ENCODE measurements around the gene RNU2-63P.
"Not testable (repeated sequence)": the region's sequence is repeated elsewhere in the genome, so short reads cannot be mapped to it uniquely, and the experiment has no call there.

Gene RNU2-63P

DNA sequence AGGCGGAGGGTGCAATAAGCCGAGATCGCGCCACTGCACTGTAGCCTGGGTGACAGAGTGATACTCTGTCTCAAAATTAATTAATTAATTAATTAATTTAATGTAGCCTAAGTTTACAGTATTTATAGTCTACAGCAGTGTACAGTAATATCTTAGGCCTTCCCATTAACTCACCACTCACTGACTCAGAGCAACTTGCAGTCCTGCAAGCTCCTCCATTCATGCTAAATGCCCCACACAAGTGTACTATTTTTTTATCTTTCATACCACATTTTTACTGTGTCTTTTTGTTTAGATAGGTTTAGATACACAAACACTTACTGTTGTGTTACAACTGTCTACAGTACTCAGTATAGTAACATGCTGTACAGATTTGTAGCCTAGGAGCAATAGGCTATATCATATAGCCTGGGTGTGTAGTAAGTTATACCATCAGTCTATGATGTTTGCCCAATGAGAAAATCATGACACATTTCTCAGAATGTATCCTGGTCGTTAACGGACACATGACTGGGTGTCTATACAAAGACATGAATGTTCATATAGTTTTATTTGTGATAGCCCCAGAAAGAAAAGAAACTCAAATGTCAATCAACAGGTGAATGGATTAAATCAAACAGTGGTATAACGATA, 15.8 kb upstream of the RNU2-63P start:
- FAIRE-seq = no peak
- DNase-seq (ENCODE audit: insufficient read length, low spot score) = no peak

DNA sequence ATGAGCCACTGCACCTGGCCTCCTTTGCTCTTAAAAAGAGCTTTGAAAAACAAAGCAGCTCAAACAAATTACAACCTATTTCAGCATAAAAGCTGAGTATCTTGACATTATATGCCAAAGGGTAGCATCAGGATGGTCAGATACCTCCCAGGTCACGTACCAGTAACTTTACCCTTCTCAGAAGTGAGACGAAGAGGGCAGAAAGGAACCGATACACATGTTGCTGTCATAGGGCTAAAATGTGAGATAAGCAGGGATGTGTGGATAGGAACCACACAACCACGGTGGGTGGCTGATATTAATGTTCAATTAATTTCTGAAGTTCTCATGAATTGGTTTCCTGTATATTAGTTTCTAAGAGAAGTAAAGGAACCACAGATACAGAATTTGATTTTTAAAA, 12.6 kb upstream of the RNU2-63P start:
- FAIRE-seq (no peak), DNase-seq (ENCODE audit: insufficient read length, low spot score) (no peak)

DNA sequence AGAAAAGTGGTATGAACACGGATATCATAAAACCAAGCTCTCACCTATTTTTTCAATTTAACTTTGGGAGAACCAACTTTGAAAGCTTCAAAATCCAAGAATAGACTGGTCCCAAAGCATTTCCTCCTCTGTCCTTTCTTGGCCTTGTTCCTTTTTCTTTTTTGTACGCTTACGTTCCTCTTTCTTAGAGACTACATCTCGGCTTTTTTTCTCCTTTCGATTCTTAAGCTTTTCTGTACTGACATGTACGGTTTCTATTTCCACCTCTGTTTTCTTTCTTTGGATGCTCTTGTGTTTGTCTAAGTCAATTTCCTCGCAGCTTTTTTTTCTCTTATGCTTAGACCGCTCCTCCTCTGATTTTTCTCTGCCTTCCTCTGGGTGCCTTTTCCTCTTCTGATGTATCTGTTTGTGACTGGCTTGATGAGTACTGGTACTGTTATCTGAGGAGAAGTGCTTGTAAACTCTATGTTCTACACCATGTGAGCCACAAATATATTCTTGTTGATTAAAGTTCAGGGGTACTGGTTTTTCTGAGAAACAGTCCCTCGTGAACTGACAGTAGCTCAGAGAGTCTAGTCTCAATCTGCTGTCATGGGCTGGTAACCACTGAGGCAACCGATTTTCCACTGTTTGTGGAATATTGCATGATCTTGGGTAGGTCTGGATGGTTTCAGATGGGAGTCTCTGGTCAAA, 11.5 kb upstream of the RNU2-63P start:
- DNase-seq (ENCODE audit: insufficient read length, low spot score) (no peak), FAIRE-seq (no peak)

DNA sequence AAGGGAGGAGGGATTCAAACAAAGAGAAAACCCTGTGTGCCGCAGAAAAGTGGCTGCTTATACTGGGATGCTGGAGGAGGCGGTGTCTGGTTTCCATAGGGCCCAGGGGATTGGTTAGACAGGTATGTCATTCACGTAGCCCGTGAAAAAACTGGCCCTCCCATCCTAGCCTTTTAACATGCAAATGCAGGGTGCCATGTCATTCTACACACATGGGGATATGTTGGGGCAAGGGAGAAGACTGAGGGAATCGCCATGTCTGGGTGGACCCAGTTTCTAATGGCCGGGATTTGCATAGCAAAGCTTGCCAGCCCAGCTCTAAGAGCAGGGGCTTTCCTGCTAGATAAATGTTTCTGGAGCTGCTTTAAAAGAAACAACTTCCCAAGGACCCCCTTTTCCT, 8.2 kb upstream of the RNU2-63P start:
- DNase-seq (ENCODE audit: insufficient read length, low spot score) = no peak
- FAIRE-seq = no peak

DNA sequence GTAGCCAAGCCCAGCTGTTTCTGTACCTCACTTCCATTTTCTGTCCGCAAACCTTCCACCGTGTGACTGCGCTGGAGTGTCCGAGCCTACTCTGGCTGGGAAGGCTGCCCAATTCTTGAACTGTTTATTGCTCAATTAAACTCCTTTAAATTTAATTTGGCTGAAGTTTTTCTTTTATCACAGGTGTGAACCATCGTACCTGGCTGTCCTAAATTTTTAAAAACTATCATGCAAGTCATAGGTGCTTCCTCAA, 6.2 kb upstream of the RNU2-63P start:
- DNase-seq (ENCODE audit: insufficient read length, low spot score) (no peak), FAIRE-seq (no peak)

DNA sequence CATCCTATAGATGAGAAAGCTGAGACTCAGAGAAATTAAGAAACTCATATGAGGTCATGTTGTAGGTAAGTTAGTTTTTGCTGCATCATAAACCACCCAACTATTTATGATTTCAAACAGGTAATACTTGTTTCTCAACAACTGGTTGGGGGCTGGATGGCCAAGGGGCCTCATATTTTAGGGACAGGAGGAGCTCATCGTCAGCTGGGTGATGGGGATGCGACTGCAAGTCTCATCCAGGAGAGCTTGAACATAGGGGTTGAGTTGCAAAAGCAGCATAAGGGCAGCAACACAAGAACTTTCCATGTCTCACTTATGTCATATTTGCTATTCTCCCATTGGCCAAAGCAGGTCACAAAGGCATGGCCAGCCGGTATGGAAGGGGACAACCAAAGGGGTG, 3.6 kb upstream of the RNU2-63P start:
- DNase-seq (ENCODE audit: insufficient read length, low spot score) (no peak), FAIRE-seq (no peak)

DNA sequence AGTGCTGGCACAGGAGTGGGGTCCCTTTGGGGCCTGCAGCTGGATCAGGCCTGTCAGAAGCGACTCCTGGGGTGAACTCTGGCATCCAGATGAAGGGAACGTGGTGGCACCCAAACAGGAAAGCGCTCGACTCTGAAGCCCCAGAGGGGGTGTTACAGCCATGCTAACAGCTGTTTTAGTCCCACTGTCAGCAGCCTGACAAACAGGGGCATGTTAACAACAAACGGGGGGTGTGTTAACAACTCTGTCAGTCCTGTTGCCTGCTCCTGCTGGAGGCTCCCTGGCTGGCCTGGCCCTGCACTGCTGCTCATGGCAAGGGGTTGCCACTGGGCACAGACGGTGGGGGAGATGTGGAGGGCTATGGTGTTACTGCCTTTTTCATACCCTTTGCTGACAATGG, 2.6 kb upstream of the RNU2-63P start:
- no peak for FAIRE-seq
- no peak for DNase-seq (ENCODE audit: insufficient read length, low spot score)

DNA sequence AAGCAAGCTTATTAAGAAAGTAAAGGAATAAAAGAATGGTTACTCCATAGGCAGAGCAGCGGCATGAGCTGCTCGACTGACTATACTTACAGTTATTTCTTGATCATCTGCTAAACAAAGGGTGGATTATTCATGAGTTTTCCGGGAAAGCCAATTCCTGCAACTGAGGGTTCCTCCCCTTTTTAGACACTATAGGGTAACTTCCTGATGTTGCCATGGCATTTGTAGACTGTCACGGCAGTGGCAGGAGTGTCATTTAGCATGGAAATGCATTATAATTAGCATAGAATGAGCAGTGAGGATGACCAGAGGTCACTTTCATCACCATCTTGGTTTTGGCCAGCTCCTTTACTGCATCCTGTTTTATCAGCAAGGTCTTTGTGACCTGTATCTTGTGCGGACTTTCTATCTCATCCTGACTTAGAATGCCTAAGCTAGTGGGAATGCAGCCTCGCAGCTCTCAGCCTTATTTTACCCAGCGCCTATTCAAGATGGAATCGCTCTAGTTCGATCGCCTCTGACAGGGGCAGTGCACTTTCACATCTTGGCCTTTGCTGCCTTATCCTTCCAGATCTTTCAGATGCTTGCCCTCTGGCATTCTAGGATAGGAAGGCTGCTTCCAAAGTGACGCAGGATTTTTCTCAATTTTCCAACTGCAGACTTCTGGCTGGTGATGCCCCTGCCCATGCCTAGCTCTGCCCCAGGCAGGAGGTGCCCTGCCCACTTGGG, 1.9 kb upstream of the RNU2-63P start:
- not testable (repeated sequence) for FAIRE-seq; DNase-seq (ENCODE audit: insufficient read length, low spot score)

DNA sequence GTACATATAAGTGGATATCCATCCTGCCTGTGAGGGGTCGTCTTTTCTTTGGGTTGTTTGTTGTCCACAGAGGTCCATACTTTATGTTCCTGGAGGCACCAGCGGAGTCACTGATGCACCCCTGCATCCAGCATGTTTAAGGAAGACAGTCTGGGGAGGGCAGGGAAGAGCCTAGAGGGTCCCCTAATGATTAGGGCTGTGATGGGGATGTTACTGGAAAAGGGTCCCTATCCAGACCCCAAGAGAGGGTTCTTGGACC, 1.4 kb upstream of the RNU2-63P start:
- FAIRE-seq; DNase-seq (ENCODE audit: insufficient read length, low spot score): not testable (repeated sequence)

DNA sequence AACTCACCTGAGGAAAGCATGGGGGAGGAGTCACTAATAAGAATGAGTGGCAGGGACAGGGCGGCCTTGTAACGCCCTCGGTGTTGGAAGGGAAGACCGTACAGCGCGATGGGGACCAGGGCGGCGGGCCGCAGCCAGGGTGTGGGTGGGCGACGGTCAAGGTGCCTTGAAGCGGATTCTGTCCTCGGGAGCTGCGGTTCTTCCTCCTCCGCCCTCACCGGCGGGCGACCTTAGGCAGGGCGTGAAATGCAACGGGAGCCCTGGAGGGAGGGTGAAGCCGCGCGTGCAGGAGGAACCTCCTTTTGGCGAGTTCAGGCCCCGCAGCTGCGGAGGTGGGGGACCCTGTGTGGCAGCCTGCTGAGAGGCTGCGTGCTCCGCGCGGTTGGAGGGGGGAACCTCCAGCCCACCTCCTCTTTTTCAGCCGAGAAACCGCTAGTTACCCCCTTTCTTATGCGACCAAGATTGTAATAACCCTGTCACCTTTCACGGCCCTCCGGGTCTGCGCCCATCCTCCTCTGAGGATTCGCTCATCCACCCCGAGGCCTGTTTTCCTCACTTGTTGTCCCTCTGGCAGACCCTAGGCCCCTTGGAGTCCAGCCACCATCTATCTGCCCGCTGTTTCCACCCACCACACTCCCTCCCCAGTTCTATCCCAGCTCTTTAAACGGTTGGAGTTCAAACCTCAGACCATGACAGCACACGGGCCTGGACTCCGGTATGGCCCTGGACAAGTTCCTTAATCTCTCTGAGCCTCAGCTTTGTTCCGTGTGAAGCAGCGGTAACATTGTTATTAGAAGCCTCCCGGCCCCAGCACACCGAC, 823 bp upstream of the RNU2-63P start:
- DNase-seq (ENCODE audit: insufficient read length, low spot score) (no peak), FAIRE-seq (no peak)

DNA sequence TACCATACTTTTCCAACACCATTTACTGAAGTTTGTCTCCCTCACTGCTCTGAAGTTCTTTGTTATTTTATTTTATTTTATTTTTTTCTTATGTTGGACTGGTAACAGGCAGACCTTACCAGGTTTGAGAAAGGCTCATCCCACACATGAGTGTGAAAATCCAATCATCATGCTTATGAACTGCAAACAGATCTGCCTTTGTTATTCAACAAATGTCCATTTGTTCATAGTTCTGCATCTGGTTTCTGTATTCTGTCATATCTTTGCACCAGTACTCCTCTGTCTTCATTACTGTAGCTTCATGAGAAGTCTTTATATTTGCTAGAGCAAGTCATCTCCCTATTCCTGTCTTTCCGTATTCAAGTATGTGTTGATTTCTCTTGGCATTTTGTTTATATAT, 5.3 kb downstream of the RNU2-63P start:
- DNase-seq (ENCODE audit: insufficient read length, low spot score) = no peak
- FAIRE-seq = no peak

DNA sequence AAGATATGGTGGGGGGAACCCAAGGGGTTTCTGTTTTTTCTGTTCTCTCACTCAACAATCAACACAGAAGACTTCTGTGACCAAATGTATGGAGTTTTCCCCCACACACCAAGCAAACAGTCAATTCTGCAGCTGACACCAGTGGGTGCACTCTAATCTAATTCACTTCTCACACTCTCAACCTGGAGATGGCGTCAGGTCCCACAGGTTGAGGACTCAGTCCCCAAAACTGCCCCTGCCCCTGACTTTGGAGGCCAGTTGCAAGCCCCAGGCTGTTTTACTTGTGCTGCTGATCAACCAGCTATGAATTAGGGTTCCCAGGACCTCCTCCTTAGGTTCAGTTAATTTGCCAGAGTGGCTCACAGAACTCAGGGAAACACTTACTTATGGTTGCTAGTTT, 6.2 kb downstream of the RNU2-63P start:
- DNase-seq (ENCODE audit: insufficient read length, low spot score) (no peak), FAIRE-seq (no peak)

DNA sequence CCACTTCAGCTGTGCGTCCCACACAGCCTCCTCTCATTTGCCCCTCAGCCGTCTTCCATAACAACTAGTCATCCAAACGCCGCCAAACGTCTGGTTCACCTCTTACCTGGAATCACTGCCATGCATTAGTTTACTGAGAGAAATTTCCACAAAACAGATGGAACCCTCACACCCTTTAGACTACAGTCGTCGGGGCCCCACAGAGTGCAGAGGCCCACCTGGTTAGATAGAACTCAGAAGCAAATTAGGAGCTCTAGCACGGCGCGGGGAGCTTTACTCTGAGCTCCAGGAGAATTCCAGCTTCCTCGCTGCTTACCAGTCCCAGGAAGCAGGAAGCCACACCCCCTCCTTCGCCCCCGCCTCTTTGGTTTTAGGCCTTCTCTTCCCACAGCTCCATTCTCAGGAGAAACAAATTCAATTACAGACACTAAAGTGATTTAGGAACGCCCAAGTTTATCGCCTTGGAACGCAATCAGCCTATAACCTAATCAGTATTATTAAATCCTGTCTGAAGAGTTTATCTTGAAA, 9.4 kb downstream of the RNU2-63P start:
- FAIRE-seq (no peak), DNase-seq (ENCODE audit: insufficient read length, low spot score) (no peak)

DNA sequence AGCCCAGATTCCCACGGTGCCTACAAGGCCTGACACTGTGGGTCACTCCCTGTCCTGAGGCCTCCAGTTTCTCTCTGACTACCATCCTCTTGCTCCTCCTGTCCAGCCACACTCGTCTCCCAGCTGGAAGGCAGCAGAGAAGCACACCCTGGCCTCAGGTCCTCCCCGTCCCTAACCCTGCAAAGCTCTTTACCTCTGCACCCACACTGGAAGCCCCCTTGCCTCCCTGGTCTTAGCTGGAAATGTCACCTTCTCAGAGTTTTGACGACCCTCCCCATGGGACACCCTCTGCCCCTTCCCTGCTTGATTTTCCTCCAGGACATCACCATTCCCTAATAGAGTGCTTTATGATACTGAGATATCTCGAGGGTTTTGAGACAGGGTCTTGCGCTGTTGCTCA, 10.6 kb downstream of the RNU2-63P start:
- no peak for FAIRE-seq
- DNase-seq (ENCODE audit: insufficient read length, low spot score) = no peak

DNA sequence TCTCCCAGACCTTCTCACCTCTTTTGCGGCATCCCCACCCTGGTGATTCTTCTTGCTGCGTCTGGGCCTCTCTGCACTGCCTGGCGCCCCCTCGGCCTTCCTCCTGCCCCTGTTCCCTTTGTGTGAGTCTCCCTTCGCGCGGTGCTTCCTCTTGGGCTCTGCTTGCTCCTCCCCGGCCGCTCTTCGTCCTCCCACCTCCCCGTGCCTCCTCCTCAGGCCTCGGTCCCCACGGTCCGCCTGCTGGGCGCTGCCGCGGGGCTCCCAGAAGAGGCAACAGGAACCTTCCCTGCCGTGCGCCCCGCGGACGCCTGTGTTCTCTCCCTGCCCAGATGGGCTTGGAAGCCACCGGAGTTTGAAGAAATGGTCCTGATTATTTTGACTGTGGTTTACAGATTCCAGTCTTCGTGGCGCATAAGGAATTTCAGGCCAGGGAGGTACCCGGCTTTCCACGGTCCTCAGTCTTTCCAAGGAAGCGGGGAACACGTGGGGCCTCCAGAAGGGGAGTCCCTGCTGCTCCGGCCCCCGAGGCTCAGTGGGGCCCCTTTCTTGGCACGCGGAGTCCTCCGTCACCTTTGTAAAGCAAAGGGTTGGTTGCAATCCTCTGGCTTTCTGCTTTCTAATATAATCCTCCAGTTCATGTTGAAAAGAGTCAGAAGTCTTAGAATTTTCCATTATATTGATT, 13.1 kb downstream of the RNU2-63P start:
- FAIRE-seq (no peak), DNase-seq (ENCODE audit: insufficient read length, low spot score) (no peak)

DNA sequence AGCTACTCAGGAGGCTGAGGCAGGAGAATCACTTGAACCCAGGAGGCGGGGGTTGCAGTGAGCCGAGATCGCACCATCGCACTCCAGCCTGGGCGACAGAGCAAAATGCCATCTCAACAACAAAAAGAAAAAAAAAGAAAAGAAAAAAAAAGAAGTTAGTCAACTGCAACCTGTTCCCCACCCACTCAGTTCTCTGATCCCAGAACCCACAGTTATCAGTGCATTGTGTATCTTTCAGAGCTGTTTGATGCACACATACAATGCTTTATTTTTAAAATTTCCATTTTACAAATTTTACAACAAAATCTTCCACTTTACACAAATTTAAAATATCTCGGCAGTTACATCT, 14.0 kb downstream of the RNU2-63P start:
- DNase-seq (ENCODE audit: insufficient read length, low spot score) = no peak
- no peak for FAIRE-seq

DNA sequence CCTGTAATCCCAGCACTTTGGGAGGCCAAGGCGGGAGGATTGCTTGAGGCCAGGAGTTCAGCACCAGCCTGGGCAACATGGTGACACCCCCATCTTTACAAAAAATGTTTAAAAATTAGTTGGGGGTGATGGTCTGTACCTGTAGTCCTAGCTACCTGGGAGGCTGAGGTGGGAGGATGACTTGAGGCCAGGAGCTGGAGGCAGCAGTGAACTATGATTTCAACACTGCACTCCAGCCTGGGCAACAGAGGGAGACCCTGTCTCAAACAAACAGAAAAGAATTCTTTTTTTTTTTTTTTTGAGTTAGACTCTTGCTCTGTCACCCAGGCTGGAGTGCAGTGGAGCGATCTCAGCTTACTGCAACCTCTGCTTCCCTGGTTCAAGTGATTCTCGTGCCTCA, 15.9 kb downstream of the RNU2-63P start:
- FAIRE-seq; DNase-seq (ENCODE audit: insufficient read length, low spot score): not testable (repeated sequence)

DNA sequence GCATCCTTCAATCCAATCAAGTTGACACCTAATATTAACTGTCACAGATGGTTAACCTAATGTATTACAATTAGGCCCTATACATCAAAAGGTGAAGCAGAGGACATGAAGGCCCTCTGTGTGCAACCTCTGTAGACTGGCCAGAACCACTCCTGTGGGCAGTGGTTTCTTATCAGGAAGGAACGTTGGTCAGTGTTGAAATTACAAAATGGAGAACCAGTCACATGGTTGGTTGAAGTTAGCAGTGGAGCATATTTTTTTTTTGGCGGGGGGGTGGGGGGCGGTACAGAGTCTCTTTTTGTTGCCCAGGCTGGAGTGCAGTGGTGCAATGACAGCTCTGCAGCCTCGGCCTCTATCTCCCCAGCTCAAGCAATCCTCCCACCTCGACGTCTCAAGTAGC, 19.8 kb downstream of the RNU2-63P start:
- DNase-seq (ENCODE audit: insufficient read length, low spot score) (no peak), FAIRE-seq (no peak)

DNA sequence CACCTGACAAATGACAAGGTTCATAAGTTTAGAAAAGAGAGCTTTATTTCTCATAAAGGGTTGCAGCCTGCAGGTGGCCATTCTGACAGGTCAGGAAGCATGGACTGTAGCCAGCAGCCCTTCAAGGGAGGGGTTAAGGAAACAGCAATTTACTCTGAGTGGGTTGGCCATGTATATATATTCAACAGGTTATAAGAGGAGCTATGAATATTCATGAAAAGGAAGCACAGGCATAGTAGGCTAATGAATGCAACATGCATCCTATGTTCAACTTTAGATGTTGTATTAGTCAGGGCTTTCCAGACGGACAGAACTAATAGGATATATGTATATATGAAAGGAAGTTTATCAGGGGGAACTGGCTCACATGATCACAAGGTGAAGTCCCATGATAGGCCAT, 20.6 kb downstream of the RNU2-63P start:
- FAIRE-seq (no peak), DNase-seq (ENCODE audit: insufficient read length, low spot score) (no peak)

DNA sequence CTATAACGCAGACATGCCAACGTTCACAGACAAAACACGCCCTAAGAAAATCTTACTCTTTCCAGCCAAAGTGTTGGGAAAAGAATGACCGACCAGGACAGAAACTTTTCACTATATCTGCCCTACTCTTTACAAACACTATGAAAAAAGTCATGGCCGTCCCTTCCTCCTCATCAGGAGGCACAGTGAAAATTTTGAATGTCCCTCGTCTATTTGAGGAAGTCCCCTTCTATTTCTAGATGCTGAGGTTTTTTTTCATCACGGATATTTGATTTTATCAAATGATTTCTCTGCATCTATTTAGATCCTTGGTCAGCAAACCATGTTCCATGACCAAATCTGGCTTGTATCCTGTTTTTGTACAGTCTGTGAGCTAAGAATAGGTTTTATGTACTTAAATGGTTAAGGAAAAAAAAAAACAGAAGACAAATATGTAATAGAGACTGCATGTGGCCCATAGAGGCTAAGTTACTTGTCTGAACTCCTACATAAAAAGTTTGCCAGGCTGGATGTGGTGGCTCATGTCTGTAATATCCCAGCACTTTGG, 22.0 kb downstream of the RNU2-63P start:
- DNase-seq (ENCODE audit: insufficient read length, low spot score); FAIRE-seq: not testable (repeated sequence)

DNA sequence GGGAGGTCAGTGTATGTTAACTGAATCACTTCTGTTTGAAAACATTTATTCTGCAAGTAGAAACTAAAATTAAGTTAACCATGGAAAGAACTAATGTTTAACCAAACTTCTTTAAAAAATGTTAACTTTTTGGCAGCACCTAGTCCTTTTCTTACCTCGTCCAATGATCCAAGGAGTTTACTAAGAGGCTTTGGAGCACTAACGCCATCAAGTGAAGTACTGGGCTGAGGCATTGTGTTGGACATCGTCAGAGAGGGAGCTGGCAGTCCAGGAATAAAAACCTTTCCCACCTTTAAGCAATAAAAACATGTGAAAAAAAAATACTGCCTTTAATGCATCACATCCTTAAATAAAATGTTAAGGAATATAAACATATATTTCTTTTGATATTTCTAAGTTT, 23.8 kb downstream of the RNU2-63P start:
- not testable (repeated sequence) for DNase-seq (ENCODE audit: insufficient read length, low spot score); FAIRE-seq

Data from HTR-8/SVneo (cell line).